T47D (cell line): Measurements from ENCODE around the gene ORMDL1.

Experiments used
- DNase-seq, 2 experiments: peaks; one replicate each; pipeline versions ENCODE4 v3.0.0 to v3.0.0-alpha.2; 2011 to 2012; ENCODE audit warnings: low read depth in 1 of 2, low spot score in 1 of 2
- JUND ChIP-seq: IDR thresholded peaks from 2 replicates; pipeline ENCODE4 v1.6.1; 2012; ENCODE audit warnings: low read depth
- in situ Hi-C: cut with HindIII; loops from 2 replicates; pipeline ENCODE4 v1.10.0; 2016; ENCODE audit warnings: low sequenced_read_pairs, low pct_unique_long_range_greater_than_20kb

Gene ORMDL1

GRCh38 chr2:189783927-189784867, at the start of gene ORMDL1, which contains the start of gene PMS1:
Gene ORMDL1 (minus strand): TSS chr2:189784339. CDS start chr2:189782595, 1,744 bp downstream.
Gene PMS1 (plus strand): TSS chr2:189784450. CDS start chr2:189791810, 7,360 bp downstream.
- TF ChIP-seq JUND = no peak
- in situ Hi-C loops = no loop called here
- peak; percentile 87 to 95 for DNase-seq

- no peak for TF ChIP-seq JUND
Measured at GRCh38 chr2:189830510-189830909, 46.4 kb upstream of the ORMDL1 start.

GRCh38 chr2:189829102-189829833, 45.1 kb upstream of the ORMDL1 start:
- DNase-seq = no peak
- in situ Hi-C loops = no loop called here
- no peak for TF ChIP-seq JUND

More at GRCh38 chr2:189830510-189830909, 46.4 kb upstream of the ORMDL1 start:
- in situ Hi-C loops = no loop called here
- DNase-seq = no peak

- in situ Hi-C loops = no loop called here
- TF ChIP-seq JUND = no peak
- DNase-seq = no peak
Measured at GRCh38 chr2:189826039-189826438, 41.9 kb upstream of the ORMDL1 start.

GRCh38 chr2:189824694-189825396, 40.7 kb upstream of the ORMDL1 start:
- in situ Hi-C loops = no loop called here
- no peak for DNase-seq
- TF ChIP-seq JUND = no peak

GRCh38 chr2:189821953-189822748, 38.0 kb upstream of the ORMDL1 start:
- no peak for TF ChIP-seq JUND
- DNase-seq = no peak
- in situ Hi-C loops = no loop called here

- in situ Hi-C loops = no loop called here
- no peak for TF ChIP-seq JUND
- no peak for DNase-seq
Measured at GRCh38 chr2:189819297-189819704, 35.2 kb upstream of the ORMDL1 start.

GRCh38 chr2:189818249-189819038, 34.3 kb upstream of the ORMDL1 start:
- in situ Hi-C loops = no loop called here
- no peak for DNase-seq
- no peak for TF ChIP-seq JUND

GRCh38 chr2:189803431-189803830, 19.3 kb upstream of the ORMDL1 start:
- no peak for DNase-seq
- TF ChIP-seq JUND = no peak
- in situ Hi-C loops = no loop called here

- in situ Hi-C loops = no loop called here
- DNase-seq = no peak
Measured at GRCh38 chr2:189802396-189802912, 18.3 kb upstream of the ORMDL1 start.

GRCh38 chr2:189799531-189799930, 15.4 kb upstream of the ORMDL1 start:
- in situ Hi-C loops = no loop called here
- DNase-seq = no peak

More at GRCh38 chr2:189802396-189802912, 18.3 kb upstream of the ORMDL1 start:
- no peak for TF ChIP-seq JUND

More at GRCh38 chr2:189799531-189799930, 15.4 kb upstream of the ORMDL1 start:
- TF ChIP-seq JUND = no peak
